ENCODE data around the gene FCF1. TPM values are rescaled to one million over a fixed set of nuclear protein-coding genes. Genes with fewer than 3 reads are reported as not detected.
A peak's percentile ranks its signal among the peaks of the same experiment; 100 is the strongest.

The FCF1 gene
- polyA plus RNA-seq, 2 of the 4 experiments (the other 2 are of a cell fraction): 80.1 to 97.2 TPM

DNA sequence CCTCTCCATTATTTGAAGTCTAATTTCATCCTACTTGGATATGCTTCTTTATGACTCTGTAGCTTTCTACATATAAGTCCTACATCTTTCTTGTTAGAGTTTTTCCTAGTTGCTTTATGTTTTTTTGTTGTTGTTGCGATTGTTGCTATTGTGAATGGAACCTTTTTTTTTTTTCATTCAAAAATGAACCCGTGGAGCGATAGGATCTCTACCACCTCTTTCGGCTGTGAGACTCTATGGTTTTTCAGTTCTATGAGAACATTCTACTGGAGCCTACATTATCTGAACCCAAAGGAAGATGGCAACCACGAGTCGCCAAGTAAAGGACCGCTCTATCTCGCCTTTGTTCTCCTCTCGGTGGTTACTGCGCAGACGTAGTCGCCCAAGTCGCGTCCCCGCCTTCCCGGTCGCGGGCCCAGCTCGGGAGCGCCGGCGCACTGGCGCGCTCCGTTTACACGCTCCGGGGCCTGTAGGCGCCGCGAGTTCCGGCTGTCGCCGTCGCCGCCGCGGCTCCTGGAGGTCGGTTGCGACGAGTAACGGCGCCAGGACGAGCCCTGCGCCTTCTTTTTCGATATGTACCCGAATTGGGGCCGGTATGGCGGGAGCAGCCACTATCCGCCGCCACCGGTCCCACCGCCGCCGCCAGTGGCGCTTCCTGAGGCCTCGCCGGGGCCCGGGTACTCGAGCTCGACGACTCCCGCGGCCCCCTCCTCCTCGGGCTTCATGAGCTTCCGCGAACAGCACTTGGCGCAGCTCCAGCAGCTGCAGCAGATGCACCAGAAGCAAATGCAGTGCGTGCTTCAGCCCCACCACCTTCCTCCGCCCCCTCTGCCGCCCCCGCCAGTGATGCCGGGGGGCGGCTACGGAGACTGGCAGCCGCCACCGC lies 50.2 kb downstream of the FCF1 start, which contains the start of gene YLPM1 (continued):
- peak; percentile 56 for TF ChIP-seq CTCF (IDR thresholded peaks at IDR 0.05)
- TF ChIP-seq, protein P1, sequence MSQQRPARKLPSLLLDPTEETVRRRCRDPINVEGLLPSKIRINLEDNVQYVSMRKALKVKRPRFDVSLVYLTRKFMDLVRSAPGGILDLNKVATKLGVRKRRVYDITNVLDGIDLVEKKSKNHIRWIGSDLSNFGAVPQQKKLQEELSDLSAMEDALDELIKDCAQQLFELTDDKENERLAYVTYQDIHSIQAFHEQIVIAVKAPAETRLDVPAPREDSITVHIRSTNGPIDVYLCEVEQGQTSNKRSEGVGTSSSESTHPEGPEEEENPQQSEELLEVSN (IDR thresholded peaks at IDR 0.05; ENCODE audit: borderline replicate concordance, low read depth): peak; percentile 62; the same call in 1 of the 2 replicates
- no peak for TF ChIP-seq RARB (CRISPR knock-in tag; IDR thresholded peaks at IDR 0.05)
- TF ChIP-seq, protein P2, sequence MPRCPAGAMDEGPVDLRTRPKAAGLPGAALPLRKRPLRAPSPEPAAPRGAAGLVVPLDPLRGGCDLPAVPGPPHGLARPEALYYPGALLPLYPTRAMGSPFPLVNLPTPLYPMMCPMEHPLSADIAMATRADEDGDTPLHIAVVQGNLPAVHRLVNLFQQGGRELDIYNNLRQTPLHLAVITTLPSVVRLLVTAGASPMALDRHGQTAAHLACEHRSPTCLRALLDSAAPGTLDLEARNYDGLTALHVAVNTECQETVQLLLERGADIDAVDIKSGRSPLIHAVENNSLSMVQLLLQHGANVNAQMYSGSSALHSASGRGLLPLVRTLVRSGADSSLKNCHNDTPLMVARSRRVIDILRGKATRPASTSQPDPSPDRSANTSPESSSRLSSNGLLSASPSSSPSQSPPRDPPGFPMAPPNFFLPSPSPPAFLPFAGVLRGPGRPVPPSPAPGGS (IDR thresholded peaks at IDR 0.05): peak; percentile 88; the same call in 2 of the 3 replicates
- TF ChIP-seq GATA3 (IDR thresholded peaks at IDR 0.05; ENCODE audit: borderline replicate concordance): peak; percentile 50

DNA sequence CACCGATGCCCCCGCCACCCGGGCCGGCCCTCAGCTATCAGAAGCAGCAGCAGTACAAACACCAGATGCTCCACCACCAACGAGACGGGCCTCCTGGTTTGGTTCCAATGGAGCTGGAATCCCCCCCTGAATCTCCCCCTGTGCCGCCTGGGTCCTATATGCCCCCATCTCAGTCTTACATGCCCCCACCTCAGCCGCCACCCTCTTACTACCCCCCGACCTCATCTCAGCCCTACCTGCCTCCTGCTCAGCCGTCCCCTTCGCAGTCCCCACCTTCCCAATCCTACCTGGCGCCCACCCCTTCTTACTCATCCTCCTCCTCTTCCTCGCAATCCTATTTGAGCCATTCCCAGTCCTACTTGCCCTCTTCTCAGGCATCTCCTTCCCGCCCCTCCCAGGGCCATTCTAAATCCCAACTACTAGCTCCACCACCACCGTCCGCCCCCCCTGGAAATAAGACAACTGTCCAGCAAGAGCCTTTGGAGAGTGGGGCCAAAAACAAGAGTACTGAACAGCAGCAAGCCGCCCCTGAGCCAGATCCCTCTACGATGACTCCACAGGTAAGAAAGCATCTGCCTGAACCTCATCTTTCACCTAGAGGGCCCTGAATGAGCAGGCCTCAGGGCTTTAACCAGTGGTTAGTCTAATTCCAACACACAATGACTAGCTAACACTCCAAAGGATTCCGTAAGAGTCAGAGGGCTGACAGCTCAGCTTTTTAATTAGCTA lies 51.0 kb downstream of the FCF1 start:
- Histone ChIP-seq H3K9me3 (no peaks in the 10 kb centered on the region), H3K4me3 (peak overlapping the region; percentile 95), H3K4me2 (peak overlapping the region; percentile 84), H3K27ac (peak overlapping the region; percentile 87 to 98), H3K4me1 (peaks cover 20% of the 10 kb centered on the region)
- ChIA-PET CTCF (interaction anchor here (0.6 to 2.9 kb wide), 19 partner anchors 10 to 262 kb away, joined by 3 to 14 read pairs (median 5); partner anchors contain the start of gene LTBP2), POLR2A (interaction anchor here (1.0 to 2.1 kb wide), 4 partner anchors 27 to 305 kb away, joined by 3 to 8 read pairs (median 4); partner anchors contain the start of gene ZC2HC1C)
- 4% methylated on average over 14 of the region's 19 CpGs for whole genome bisulfite sequencing (ENCODE audit: missing lambda C conversion rate)
- ATAC-seq: peak in 1 of 2 experiments; percentile 11; a peak in 2 of 6 replicates
- FAIRE-seq: no peak
- TF ChIP-seq JUN (IDR thresholded peaks at IDR 0.05): no peak
- no peak for TF ChIP-seq ZNF302 (CRISPR knock-in tag; IDR thresholded peaks at IDR 0.05)
- no peak for TF ChIP-seq CBX8 (IDR thresholded peaks at IDR 0.05)
- no peak for DNase-seq (ENCODE audit: low read depth in 1 of 2, low spot score in 1 of 2)

DNA sequence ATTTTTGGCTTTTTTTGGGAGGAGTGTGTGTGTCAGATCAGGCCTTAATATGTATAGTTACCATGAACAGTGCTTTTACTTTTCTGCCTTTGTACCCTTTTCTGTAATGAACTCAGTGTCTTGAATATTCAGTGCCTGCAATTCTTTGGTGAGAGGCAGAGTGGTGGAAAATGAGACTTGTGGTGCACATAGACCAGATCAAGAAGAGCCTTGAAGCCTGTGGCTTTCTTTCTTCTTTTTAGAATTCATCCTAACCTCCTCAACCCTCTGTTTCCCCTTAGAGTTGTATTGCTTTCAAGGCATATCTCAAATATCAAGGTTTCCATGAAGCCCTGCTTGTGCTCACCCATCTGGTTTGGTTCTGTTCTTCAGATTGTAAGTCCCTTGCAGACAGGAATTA lies 52.8 kb downstream of the FCF1 start:
- DNase-seq (ENCODE audit: low read depth in 1 of 2, low spot score in 1 of 2) (no peak), FAIRE-seq (no peak), ATAC-seq (no peak)
- ChIA-PET CTCF (interaction anchor here (1.1 kb wide), 1 partner anchor 32 kb away, joined by 3 read pairs; no protein-coding TSS in a partner anchor), POLR2A (no interaction called here)
- Histone ChIP-seq H3K9me3 (no peaks in the 10 kb centered on the region), H3K4me3 (peak overlapping the region; percentile 95), H3K4me2 (peak overlapping the region; percentile 84), H3K4me1 (peaks cover 20% of the 10 kb centered on the region), H3K27ac (no peak overlapping the region)
- TF ChIP-seq SMC3 (IDR thresholded peaks at IDR 0.05): no peak
- no peak for TF ChIP-seq BHLHE40 (IDR thresholded peaks at IDR 0.05; ENCODE audit: low read depth, low read length)
- TF ChIP-seq MYC (IDR thresholded peaks at IDR 0.05; ENCODE audit: borderline replicate concordance, low read length): no peak
- TF ChIP-seq, protein P1 (IDR thresholded peaks at IDR 0.05; ENCODE audit: borderline replicate concordance, low read depth): no peak
- TF ChIP-seq ZSCAN20 (CRISPR knock-in tag; IDR thresholded peaks at IDR 0.05): no peak
- no peak for TF ChIP-seq ZC3H11A (IDR thresholded peaks at IDR 0.05)
- TF ChIP-seq HOXB13 (CRISPR knock-in tag; IDR thresholded peaks at IDR 0.05; ENCODE audit: low read depth): no peak
- TF ChIP-seq NPAS2 (CRISPR knock-in tag; IDR thresholded peaks at IDR 0.05; ENCODE audit: borderline replicate concordance): no peak
- TF ChIP-seq PHF8 (IDR thresholded peaks at IDR 0.05; ENCODE audit: borderline replicate concordance, low read depth): no peak
- no peak for TF ChIP-seq EP300 (IDR thresholded peaks at IDR 0.05)
